Activated CD8-positive, alpha-beta memory T cell treated with anti-CD3 and anti-CD28 coated beads, Interleukin-2, amount 50 U/mL, for 24 hours (primary cell): ENCODE data around the gene HMGXB4.

Experiments
- DNase-seq: peaks from one replicate; pipeline ENCODE4 v3.0.0-alpha.2; 2020; ENCODE audit errors: extremely low read depth

HMGXB4 gene

DNA sequence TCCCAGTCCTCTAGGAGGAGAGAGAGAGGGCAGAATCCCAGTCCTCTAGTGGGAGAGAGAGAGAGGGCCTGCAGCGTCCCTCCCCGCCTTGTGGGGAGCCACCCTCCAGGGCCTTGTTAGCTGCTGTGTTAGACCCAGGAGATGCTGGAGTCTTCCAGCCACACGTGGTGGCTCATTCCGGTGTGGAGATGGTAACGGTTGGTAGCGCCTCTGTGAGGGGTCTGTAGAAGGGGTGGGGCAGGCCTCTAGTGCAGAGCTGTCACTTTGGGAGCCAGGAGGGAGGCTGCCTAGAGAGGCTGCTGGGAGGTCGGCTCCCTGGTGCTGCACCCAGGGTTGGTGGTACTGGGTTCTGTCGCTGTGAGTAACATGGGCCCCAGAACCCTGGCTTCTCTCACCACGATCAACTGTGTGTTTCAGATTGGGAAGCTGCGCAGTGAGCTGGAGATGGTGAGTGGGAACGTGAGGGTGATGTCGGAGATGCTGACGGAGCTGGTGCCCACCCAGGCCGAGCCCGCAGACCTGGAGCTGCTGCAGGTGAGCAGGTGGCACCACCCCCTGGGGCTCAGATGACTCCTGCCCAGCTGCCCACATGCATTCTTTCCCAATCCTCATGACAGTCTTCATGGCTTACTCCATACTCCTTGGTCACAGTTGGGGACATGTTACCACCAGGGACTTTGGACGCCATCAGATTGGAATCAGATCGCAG is 69.7 kb downstream of the HMGXB4 start:
- DNase-seq = no peak

DNA sequence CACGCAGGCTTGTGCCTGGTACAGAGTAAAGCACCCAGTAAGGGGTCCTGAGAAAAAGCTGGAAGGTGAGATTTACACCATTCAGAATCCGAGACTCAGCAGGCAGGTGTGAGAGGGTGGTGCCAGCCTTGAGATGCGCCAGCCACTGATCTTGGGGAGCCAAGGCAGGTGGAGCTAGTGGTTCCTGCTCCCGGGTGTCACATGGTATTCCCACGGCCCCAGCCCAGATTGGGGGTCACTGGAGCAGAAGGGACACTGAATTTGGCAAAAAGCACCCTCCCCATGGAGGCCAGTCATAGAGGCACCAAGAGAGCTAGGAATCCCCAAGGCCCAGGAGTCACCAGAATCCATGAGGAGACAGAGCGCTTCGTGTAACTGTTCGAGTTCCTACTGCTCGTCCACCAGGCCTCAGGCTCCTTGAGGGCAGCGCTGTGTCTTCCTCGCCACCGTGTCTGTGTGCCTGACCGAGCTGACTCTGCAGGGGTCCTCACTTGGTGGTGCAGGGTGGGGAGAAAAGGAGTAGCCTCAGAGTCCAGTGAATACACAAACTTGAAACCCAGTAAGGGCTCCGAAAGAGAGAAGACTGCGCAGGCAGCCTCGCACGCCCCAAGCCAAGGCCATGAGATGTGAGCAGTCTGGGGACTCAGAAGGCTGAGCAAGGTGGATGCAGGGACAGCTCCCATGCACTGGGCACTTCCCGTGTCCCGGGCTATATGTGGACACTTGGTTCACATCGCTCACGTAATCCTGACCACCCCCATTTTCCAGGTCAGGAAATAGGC is 70.6 kb downstream of the HMGXB4 start:
- no peak for DNase-seq

DNA sequence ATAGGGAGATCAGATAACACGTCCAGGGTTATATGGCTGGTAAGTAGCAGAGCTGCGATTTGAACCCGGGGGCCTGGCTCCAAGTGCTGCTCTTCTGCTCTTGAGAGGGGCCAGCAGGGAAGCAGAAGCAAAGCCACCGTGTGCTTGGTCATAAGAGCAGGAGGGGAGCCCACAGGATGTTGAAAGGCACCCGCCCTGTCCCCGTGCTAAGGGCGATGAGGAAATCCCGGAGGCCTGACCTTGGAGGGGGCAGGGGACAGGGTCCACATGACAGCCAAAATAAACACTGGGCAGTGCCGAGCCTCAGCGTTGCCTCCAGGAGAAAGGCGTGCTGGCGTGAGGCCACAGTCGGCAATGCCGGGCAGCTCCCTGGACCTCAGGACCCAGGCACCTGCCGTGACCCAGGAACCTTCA is 71.2 kb downstream of the HMGXB4 start:
- DNase-seq = no peak

DNA sequence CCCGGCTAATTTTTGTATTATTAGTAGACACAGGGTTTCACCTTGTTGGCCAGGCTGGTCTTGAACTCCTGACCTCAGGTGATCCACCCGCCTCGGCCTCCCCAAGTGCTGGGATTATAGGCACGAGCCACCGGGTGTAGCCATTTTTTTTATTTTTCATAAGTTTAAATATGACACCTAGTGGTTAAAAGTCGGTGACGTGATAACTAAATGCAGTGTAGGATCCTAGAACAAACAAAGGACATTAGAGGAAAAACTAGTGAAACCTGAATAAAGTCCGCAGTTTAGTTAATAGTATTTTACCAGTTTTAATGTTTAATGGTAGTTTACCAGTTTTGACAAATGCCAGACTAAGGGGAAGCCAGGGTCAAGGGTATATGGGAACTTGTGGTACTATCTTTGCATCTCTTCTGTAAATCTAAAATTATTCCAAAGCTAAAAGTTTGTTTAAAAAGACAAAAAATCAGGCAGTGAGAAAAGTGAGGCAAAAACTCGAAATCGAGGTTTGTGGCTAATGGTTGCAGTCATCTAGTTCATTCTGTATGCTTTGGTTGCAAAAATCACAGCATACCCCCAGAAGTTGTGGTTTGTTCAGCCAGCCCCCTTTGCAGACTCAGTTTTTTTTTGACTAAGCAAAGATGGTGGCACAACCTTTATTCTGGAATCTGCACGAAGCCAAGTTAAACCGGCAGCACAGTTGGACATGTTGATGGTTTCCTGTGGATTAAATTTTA is 72.0 kb downstream of the HMGXB4 start:
- DNase-seq = no peak

DNA sequence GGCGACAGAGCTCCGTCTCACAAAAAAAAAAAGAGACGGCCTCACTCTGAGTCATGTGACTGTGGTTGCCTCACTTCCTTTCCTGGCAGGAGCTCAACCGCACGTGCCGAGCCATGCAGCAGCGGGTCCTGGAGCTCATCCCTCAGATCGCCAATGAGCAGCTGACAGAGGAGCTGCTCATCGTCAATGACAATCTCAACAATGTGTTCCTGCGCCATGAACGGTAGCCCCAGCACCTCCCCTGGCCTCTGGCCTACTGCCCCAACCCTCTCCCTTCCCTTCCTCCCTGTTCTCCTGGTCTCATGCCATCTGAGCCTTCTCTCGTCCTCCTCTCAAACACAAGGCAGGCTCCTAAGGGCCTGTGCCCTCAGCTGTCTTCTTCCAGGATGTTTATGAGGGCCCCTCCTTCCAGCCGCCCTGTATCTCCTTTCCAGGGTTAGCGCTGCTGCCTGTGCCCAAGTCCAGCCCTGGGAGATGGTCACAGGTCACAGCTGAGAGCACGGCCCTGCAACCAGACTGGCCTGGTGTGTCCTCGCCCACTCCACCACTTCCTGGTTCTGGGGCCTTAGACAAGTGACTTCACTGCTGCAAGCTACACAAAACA is 73.1 kb downstream of the HMGXB4 start:
- peak; percentile 18 for DNase-seq

DNA sequence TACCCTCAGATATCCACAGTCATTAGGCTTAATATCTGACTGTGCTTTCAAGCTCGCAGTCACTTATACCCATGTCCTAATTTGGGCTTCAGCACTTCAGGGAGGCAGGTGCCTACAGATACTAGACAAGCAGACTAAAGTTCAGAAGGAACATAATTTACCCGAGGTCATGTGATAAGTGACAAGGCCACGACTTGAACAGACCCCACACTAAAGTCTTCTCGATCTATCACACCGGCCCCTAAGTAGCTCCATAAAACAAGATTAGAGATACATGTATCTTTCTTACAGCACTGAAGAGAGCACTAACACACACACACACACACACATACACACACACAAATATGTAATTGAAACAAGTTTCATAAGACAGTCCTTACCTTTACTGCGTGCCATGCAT is 75.0 kb downstream of the HMGXB4 start:
- no peak for DNase-seq

DNA sequence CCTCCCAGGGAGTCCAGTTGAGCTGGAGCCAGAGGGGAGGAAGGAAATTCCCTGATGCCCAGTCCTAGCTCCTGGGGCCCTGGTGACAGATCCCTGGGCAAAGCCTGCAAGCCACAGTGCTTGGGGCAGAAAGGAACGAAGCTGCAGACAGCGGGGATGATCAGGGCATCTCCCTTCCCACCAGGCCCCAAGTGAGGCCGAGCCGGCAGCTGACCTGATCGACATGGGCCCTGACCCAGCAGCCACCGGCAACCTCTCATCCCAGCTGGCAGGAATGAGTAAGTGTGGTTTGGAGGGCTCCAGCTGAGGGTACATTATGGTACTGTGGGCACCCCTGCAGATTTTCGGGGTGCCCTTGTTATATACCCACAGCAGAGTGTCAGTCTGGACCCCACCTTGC is 75.9 kb downstream of the HMGXB4 start:
- DNase-seq = no peak

DNA sequence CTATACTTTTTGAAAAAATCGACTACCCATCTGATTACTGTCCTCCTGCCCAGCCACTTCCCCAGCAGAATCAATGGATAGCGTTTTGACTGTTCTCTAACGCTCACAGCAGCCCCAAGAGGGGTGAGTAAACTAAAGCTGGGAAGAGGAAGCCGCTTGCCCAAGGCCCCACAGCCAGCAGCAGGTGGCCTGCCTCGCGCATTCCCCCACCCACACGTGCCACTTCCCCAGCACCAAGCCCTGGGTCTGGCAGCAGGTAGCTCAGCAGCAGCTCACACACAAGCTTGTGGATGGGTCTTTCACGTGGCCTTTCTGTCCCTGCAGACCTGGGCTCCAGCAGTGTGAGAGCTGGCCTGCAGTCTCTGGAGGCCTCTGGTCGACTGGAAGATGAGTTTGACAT is 76.7 kb downstream of the HMGXB4 start:
- DNase-seq = no peak

DNA sequence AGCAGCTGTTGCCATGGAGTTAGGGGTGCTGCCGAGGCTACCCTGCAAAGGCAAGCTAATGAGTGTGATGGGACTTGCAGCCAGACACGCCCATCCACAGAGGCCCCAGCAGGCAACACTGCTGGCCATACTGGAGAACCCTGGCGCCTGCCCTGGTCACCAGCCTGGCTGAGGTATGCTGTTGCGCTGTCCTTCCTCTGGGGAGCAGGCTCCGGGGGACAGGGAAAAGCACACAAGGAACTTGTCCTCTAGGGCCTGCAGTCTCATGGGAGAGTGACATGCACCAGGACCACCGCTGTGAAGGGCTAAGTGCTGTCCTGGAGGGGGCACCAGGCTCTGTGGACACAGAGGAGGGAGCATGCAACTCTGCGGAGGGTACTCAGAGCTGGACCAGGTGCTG is 78.2 kb downstream of the HMGXB4 start:
- DNase-seq = no peak

DNA sequence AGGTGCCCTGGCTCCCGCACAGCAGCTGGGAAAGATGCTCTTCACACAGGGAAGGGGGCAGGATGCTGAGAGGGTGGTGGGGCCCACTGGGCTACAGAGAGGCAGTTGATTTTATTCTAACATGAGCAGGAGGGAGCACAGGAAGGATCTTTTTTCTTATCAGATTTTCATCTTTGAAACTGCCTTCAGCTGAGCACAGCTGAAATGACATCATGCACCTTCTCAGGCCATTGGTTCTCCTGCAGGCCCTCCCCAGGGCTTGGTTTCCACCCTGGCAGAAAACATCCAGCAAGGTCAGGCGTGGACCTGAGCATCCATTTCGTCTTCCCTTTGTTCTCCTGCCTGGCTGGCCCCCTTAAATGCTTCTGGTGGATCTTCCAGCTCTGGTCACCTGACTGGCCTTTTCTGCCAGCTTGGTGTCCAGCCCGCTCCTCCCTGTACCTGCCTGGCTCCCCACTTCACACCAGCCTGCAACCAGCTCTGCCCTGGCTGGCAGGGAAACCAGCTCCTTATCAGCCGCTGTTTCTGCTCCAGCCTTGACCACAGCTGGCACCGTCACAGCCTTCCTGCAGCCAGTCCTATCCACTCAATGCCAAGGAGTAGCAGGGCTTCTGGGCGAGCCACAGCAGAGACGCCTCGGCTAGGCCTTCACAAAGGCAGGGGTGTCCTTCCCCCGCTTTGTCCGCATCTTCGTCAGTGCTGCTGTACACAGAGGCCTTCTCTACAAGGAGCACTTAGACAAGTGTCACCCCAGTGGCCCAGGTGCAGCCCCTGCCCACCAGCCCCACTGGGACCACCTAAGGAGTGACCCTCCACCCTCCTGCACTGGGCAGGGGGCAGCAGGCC is 78.9 kb downstream of the HMGXB4 start:
- no peak for DNase-seq

DNA sequence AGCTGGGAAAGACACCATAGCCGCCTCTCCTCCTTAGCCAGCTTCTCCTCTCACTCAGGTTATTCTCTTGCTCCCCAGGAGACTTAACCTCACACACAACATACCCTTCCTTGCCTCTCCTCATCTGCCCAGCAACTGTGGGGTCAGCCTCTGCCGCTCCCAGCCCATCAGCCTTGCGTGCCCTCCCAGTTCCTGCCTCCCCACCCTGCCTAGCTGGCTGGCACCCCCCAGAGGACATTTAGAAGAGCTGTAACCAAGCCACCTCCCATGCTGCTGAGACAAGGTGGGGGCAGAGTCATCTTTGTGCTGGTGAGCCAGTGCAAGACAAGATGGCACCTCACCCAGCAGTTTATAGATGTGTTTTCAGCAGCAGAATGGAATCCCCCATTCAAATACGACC is 80.6 kb downstream of the HMGXB4 start:
- DNase-seq = no peak

DNA sequence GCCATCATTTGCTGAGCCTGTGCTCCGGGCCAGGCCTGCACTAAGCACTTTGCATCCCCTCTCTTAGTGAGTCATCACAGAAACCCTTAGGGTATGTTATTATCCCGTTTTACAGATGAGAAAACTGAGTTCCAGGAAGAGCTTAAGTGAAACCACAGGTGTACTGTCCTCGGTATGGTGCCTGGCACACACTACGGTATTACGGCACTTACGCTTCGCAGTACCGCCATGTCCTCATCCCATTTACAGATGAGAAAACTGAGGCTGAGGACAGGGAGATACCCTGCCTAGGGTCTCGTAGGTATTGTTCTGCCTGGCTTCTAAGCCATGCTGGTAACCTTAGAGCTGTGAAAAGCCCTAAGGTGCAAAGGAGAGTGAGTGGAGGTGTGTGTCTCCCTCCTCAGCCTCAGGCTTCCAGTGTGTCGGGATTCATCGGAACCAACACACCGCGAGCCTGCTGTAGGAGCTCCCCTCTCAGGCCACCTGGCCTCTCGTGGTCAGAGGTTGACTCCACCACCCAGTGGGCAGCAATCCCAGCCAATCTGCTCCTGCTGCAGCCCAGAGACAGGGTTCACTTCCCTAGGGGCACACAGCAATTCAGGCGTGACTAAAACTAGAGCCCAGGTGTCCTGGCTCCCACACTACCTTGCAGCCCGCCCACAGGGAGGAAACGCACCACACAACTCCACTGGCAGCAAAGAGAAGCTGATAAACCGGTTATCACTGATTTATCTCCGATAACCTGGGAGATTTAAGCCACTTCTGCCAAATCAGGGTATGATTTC is 84.0 kb downstream of the HMGXB4 start:
- DNase-seq = no peak

DNA sequence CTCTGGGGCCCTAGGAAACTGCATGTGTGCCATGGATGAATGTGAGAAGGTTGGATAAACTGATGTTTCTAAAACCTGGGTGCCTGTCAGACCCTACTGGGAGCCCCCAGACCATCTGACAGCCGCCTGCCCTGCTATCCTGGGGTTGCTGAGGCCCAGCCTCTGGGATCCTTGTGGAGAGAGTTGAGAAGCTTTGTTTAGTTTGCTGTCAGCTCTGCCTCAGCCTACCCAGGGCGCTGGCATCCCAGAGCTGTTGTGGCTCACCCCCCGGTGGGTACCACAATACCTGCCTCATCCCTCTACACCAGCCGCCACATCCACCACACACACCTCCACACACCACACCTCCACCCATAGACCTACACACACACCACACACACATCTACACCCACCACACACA is 85.1 kb downstream of the HMGXB4 start:
- no peak for DNase-seq

DNA sequence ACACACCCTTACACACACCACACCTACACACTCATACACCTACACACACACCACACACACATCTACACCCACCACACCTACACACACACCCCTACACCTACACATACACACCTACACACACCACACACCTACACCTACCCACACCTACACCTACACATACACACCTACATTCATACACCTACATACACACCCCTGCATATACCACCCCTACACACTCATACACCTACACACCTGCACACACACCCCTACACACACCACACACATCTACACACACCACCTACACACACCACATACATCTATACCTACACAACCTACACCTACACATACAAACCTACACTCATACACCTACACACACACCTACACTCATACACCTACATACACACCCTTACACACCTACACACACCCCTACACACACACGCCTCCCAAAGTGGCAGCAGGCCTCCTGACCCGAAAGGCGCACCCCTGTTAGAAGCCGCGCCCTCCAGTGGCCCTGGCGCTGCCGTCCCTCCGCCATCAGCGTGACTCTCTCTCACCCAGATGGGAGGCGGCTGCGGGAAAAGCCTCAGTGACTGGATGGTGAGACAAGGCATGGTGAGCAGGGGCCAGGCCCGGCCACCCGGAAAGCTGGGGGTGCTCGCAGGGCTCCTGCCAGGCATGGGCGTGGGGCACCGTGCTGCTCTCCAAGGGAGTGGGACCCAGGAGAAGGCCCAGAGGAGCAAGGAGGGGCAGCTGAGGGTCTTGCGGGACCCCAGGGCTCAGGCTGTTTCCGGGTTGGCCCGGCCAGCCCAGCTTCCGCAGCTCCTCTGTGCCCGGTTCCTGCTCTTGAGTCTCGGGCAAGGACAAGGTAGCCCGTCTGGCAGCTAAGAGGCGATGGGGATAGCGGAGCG is 86.6 kb downstream of the HMGXB4 start:
- no peak for DNase-seq

DNA sequence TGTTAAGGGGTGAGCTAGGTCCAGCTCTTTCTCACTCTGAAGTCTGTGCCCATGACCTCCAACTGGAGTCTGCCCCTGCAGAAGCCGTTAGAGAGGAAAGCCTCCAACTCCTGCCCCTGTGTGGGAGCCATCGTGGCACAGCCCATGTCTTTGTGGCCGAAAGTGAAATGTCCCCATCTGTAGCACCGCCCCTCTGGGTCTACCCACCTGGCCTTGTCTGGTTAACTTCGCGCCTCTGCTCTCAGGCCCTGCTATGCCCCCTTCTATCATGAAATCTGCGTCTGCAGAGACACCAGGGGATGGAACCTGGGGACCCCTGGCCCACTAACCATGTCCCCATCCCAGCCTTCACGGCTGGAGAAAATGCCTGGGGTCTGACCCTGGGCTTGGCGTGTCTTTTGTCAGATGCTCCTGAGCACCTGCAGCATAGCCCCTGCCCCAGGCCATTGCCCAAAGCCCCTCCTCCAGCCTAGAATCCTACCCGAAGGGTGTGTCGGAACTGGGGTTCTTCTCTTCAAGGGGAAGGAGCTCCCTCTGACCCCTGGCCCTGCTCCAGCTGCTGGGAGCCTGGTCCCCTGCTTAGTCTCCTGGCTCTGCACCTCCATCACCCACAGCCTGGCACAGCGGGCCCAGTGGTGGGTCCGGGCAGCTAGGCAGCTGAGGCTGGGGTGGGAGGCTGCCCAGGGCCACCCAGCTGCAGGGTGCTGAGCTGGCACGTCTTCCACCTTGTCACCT is 87.8 kb downstream of the HMGXB4 start:
- DNase-seq = no peak
